ENCODE data around the gene GNAT1. TPM values are rescaled to one million over a fixed set of nuclear protein-coding genes. Genes with fewer than 3 reads are reported as not detected.

Gene GNAT1
- total RNA-seq, 4 donors from 2014 or later = 1.3 TPM; not detected in 3

DNA sequence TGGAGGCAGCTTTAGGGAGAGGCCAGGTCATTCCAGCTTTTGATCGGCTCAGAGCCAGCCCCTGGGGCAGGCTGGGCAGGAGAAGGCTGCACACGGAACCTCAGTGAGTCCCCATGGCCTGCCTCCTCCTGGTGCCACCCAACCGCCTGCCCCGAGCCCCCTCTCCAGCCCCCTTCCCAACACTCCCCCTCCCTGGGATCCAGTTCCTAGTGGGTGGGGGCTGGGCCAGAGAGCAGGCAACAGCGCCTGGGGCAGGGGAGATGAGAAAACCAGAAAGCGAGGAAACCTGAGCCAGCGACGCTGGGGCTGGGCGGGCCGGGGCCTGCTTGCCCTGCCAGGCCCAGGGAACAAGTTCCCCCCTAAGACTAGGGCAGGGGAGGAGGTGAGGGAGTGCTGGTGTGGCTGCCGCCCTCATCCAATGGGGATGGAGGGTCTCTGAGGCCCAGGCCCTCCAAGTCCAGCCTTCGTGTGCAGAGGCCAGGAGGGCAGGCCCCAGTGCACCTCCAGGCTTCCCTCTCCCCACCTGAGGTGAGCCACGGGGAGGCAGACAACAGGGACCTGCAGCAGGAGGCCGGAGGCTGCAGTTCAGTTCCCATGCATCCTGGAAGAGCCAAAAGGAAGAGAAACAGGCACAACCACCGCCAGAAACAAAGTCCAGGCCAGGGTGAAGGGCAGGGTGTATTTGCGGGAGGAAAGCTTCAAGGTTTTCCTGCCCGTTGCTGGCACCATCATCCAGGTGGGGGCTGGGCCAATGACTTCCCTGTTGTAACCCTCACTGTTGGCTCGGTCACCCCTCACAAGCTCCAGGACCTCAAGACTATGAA lies 40.3 kb upstream of the GNAT1 start:
- TF ChIP-seq, protein P1, sequence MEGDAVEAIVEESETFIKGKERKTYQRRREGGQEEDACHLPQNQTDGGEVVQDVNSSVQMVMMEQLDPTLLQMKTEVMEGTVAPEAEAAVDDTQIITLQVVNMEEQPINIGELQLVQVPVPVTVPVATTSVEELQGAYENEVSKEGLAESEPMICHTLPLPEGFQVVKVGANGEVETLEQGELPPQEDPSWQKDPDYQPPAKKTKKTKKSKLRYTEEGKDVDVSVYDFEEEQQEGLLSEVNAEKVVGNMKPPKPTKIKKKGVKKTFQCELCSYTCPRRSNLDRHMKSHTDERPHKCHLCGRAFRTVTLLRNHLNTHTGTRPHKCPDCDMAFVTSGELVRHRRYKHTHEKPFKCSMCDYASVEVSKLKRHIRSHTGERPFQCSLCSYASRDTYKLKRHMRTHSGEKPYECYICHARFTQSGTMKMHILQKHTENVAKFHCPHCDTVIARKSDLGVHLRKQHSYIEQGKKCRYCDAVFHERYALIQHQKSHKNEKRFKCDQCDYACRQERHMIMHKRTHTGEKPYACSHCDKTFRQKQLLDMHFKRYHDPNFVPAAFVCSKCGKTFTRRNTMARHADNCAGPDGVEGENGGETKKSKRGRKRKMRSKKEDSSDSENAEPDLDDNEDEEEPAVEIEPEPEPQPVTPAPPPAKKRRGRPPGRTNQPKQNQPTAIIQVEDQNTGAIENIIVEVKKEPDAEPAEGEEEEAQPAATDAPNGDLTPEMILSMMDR (IDR thresholded peaks at IDR 0.05) = no peak
- ATAC-seq (ENCODE audit: low FRiP score) (no peak), DNase-seq (ENCODE audit: low spot score) (no peak)

DNA sequence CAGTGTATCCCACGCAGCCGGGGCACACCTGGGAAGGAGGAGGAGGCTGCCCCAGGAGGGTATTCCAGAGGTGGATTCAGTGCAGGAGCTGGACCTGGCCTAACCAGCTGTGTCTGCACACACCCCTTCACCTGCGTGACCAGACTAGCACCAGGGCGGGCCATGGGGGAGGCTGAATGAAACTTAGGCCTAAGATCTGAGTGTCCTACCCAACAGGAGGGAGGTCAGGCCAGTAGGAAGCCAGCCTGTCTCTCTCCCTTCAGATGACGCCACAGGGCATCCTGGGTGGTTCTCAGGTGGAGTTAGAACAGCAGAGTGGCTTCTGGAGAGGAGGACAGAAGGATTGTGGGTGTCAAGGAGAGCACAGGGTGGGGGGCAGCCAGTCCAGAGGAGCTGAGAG lies 39.7 kb upstream of the GNAT1 start:
- TF ChIP-seq, protein P1 (IDR thresholded peaks at IDR 0.05) = no peak
- ATAC-seq (ENCODE audit: low FRiP score) (no peak), DNase-seq (ENCODE audit: low spot score) (no peak)

DNA sequence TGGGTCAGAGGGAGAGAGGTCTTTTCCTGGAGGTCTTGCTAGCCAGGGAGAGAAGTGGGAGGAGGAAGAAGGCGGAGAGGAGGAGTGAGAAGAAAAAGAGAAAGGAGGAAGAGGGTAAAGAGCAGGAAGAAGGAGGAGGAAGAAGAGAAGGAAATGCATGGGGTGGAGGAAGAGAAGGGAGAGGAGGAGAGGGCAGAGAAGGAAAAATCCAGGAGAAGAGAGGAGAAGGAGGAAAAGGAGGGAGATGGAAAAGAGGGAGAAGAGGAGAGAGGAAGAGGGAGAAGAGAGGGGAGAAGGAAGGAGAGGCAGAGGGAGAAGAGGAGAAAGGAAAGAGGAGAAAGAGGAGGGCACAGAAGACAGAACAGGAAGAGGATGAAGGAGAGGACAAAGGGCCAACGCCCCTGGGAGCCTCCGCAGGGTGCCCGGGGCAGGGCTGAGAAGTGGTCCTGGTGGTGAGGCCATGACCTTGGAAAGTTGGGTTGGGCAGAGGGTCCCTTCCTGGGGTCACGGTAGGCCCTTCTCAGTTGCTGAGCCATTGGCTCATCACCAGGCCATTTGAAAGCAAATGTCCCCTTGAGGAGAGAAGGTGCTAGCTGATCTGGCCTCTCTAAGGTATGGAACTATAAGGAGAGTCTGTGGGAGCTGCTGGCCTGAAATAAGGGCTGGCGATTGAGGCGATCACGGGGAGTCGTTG lies 37.5 kb upstream of the GNAT1 start:
- DNase-seq (ENCODE audit: low spot score) (no peak), ATAC-seq (ENCODE audit: low FRiP score) (no peak)
- TF ChIP-seq, protein P1 (IDR thresholded peaks at IDR 0.05) = no peak

DNA sequence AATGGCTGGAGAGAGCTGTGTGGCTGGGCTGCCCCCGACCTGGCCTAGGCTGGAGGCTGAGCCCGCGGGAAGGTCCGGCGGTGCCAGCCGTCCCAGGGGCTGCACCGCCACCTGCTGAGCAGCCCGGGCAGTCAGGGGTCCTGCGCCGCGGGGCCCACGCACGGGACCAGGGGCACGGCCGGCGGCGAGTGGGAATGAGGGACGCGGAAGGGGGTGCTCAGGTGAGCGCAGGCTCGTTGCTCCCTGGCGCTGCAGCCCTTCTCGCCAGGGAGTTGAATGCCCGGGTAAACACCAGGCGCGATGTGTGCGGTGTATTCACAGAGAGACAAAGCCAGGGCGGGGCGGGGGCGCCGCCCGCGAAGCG lies 37.0 kb upstream of the GNAT1 start:
- ATAC-seq (ENCODE audit: low FRiP score) (no peak), DNase-seq (ENCODE audit: low spot score) (no peak)
- TF ChIP-seq, protein P1 (IDR thresholded peaks at IDR 0.05) = no peak

DNA sequence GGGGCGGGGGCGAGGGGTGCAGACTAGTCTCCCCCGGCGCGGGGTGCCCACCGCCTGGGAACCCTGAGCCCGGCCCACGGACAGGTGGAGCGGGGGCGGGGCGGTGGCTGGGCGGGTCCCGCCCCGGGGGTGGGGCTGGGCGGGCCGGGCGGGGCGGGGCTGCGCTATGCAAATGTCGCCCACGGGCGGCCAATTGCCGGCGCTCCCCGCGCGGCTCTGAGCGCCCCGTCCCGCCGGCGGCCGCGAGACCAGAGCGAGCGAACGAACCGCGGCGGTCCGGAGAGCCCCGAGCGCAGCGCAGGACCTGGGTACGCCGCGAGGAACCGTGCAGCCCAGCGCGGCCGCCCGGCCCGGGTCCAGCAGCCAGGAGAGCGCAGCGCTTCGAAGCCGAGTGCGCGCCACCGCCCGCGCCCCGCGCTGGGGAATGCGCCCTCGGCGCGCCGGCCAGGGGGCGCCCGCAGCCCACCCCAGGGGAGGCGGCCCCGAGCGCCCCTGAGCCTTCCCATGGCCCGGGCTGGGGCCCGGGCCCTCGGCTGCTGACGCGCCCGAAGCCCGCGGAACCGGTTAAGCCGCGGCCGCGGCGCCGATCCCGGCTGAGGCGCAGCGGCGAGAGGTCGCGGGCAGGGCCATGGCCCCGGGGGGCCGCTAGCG lies 36.4 kb upstream of the GNAT1 start, which contains the start of gene SEMA3F:
Gene SEMA3F (plus strand): TSS at position 485 of the 651 bp plus-strand sequence. CDS start 4,299 bp downstream, outside the sequence.
- TF ChIP-seq, protein P1 (IDR thresholded peaks at IDR 0.05) = peak in 1 of 3 donors; percentile 18
- DNase-seq (ENCODE audit: low spot score) = no peak
- ATAC-seq (ENCODE audit: low FRiP score) = peak; percentile 80

DNA sequence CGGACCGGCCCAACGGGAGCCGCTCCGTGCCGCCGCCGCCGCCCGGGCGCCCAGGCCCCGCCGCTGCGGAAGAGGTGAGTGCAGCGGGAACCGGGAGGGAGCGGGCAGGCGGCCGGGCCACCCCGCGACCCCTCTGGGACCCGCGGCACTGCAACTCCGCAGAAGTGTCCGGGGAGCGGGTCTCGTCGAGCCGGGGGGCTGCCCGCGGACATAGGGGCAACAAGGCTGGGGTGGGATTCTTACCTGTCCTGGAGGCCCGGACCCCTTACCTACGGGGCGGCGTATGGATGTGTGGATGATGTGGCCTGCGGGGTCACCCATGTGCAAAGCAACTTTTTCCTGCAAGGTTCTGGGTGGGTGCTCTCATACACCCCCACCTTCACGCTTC lies 35.9 kb upstream of the GNAT1 start:
- no peak for DNase-seq (ENCODE audit: low spot score)
- TF ChIP-seq, protein P1 (IDR thresholded peaks at IDR 0.05) = no peak
- no peak for ATAC-seq (ENCODE audit: low FRiP score)
